ENCODE data around the gene TMEM204. TPM values are rescaled to one million over a fixed set of nuclear protein-coding genes. Genes with fewer than 3 reads are reported as not detected.

The TMEM204 gene
- 0.15 TPM for polyA plus RNA-seq (2012; ENCODE audit: missing spikeins)

DNA sequence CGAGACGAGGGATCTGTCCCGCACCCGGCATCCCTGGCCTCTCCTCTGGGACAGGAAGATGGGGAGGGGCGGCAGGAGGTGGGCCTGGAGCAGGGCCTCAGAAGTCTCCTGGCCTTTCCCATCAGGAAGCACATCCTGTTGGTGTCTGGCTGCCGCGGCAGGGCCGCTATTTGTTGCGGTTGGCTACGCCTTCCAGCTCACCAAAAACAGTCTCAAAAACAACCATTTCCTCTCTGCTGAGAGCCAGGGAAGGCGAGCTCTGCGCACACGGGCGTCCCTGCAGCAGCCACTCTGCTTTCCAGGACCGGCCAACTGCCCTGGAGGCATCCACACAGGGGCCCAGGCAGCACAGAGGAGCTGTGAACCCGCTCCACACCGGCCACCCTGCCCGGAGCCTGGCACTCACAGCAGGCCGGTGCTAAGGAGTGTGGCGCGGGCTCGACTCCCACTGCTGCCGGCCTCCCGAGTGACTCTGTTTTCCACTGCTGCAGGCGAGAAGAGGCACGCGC is at the start of gene TMEM204:
TSS of gene TMEM204 (plus strand) at position 224 of the 509 bp plus-strand sequence. CDS start 610 bp downstream, outside the sequence.
- DNase-seq (ENCODE audit: insufficient read length) (no peak), FAIRE-seq (no peak)
- TF ChIP-seq TAF1 (IDR thresholded peaks at IDR 0.05; ENCODE audit: borderline replicate concordance, low read depth, low read length) (no peak), POLR2AphosphoS5 (IDR thresholded peaks at IDR 0.05; ENCODE audit: low read depth, low read length) (no peak), POLR2A (IDR thresholded peaks at IDR 0.05; ENCODE audit: low read depth, low read length) (no peak)

- FAIRE-seq (no peak), DNase-seq (ENCODE audit: insufficient read length) (no peak)
- TF ChIP-seq TAF1 (IDR thresholded peaks at IDR 0.05; ENCODE audit: borderline replicate concordance, low read depth, low read length) = no peak
These were observed 47.5 kb upstream of the TMEM204 start for GRCh38 chr16:1485847-1486496.

DNA sequence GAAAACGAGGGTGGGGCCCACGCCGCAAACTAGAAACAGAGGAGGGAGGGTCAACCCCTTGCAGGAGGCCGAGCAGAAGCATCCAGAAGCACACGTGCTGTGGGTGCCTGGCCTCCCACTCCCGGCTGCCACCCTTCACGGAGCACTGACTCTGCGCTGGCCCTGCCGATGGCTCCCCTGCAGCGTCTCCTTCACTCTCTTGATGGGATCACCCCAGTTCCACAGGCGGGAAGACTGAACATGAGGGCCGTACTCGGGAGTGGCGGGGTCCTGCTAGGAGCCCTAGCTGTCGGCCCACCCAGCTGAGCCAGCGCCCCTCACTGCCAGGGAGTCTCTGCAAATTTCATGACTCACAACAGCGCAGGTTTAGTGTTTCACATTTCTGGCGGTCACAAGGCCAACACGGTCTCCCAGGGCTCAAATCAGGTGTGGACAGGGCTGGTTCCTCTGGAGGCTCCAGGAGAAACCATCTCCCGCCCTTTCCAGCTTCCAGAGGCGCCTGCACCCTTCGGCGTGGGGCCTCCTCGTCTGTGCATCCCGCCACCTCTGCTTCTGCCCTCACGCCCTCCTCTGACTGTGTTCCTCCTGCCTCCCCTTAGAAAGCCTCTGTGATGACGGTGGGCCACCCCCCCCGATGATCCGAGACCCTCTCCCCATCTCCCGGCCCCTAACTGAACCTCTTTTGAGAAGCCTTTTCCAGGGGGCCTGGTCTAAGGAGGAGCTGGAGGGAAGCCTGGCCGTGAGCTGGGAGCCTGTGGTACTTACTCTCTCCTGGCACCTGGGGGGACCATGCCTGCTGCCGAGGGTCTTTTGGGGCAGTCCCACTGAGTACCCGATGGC is 46.7 kb upstream of the TMEM204 start:
- no peak for TF ChIP-seq POLR2A (IDR thresholded peaks at IDR 0.05; ENCODE audit: low read depth, low read length)
- no peak for TF ChIP-seq TAF1 (IDR thresholded peaks at IDR 0.05; ENCODE audit: borderline replicate concordance, low read depth, low read length)
- TF ChIP-seq POLR2AphosphoS5 (IDR thresholded peaks at IDR 0.05; ENCODE audit: low read depth, low read length) = no peak
- FAIRE-seq (no peak), DNase-seq (ENCODE audit: insufficient read length) (no peak)

DNA sequence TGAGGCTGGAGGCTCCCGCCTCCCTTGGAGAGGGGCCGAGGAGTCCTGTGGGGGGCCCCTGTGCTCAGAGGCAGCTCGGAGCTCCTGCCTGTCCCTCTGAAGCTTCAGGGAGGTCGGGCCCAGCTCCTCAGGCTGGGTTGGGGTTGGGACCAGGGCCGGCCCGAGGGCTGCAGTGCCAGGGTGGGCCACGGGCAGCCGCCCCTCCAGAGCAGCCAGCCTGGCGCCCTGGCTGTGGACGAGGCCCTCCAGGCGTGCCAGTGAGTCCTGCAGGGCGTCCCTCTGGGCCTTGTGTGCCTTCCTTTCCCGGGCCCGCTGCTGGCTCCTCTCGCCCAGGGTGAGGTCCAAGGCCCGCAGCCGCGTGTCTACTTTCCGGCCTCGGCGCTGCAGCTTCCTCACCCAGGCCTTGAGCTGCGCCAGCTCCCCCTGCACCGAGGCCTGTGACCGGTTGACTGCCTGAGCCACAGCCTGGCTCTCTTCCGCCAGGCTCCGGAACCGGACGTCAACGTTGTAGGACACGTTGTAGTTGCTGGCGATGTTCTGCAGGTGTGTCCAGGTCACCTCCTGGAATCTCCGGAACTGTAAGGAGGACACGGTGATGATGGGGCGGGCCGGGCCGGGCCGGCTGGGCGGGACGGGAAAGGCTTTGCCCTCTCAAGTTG is 45.9 kb upstream of the TMEM204 start:
- DNase-seq (ENCODE audit: insufficient read length) (no peak), FAIRE-seq (no peak)
- TF ChIP-seq TAF1 (IDR thresholded peaks at IDR 0.05; ENCODE audit: borderline replicate concordance, low read depth, low read length) (no peak), POLR2AphosphoS5 (IDR thresholded peaks at IDR 0.05; ENCODE audit: low read depth, low read length) (no peak), POLR2A (IDR thresholded peaks at IDR 0.05; ENCODE audit: low read depth, low read length) (no peak)

- FAIRE-seq = no peak
- no peak for TF ChIP-seq TAF1 (IDR thresholded peaks at IDR 0.05; ENCODE audit: borderline replicate concordance, low read depth, low read length)
- TF ChIP-seq POLR2A (IDR thresholded peaks at IDR 0.05; ENCODE audit: low read depth, low read length) = no peak
- no peak for TF ChIP-seq POLR2AphosphoS5 (IDR thresholded peaks at IDR 0.05; ENCODE audit: low read depth, low read length)
These were observed 45.3 kb upstream of the TMEM204 start for GRCh38 chr16:1488054-1488601.

DNA sequence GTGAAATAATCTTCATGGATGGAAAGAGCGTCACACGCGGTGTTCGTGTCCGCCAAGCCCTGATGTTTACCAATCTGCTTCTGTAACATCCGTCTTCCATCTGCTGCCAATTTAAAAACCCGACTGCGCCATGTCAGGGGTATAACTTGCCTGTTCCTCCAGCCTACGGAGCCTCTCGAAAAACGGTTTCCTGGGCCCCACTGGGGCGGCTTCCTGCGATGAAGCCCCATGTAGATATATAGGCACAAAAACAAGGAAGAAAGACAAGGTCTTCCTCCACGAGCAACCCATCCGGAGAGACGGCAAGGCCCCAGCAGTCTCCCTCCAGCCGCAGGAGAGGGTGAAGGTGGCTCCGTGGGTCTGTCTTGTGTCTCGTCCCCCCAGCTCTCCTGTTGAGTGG is 44.8 kb upstream of the TMEM204 start, which contains the start of gene PTX4:
TSS of gene PTX4 (minus strand) at position 326 of the 400 bp plus-strand sequence. CDS start at position 291, 35 bp downstream.
- no peak for FAIRE-seq
- TF ChIP-seq POLR2AphosphoS5 (IDR thresholded peaks at IDR 0.05; ENCODE audit: low read depth, low read length) (no peak), POLR2A (IDR thresholded peaks at IDR 0.05; ENCODE audit: low read depth, low read length) (no peak), TAF1 (IDR thresholded peaks at IDR 0.05; ENCODE audit: borderline replicate concordance, low read depth, low read length) (no peak)
- DNase-seq (ENCODE audit: insufficient read length) = no peak

More at GRCh38 chr16:1488054-1488601, 45.3 kb upstream of the TMEM204 start:
- DNase-seq (ENCODE audit: insufficient read length) = no peak

DNA sequence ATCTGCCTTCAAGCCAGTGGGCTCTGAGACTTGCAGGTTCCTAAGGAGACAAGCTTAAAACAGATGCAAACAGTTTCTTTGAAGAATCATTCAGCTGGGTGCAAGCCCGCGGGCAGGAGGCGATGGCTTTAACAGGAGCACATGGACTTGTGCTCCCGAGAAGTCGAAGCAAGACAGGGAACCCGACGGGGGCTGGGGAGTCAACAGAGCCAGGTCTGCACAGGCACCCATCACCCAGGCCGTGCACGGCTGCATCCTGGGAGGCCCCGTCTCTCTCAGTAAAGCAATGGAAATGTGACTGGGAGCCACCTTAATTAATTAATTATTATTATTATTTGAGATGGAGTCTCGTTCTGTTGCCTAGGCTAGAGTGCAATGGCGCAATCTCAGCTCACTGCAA is 44.4 kb upstream of the TMEM204 start:
- no peak for TF ChIP-seq TAF1 (IDR thresholded peaks at IDR 0.05; ENCODE audit: borderline replicate concordance, low read depth, low read length)
- TF ChIP-seq POLR2AphosphoS5 (IDR thresholded peaks at IDR 0.05; ENCODE audit: low read depth, low read length) = no peak
- TF ChIP-seq POLR2A (IDR thresholded peaks at IDR 0.05; ENCODE audit: low read depth, low read length) = no peak
- DNase-seq (ENCODE audit: insufficient read length) (no peak), FAIRE-seq (no peak)

- DNase-seq (ENCODE audit: insufficient read length) (no peak), FAIRE-seq (no peak)
- TF ChIP-seq POLR2AphosphoS5 (IDR thresholded peaks at IDR 0.05; ENCODE audit: low read depth, low read length) (no peak), POLR2A (IDR thresholded peaks at IDR 0.05; ENCODE audit: low read depth, low read length) (no peak), TAF1 (IDR thresholded peaks at IDR 0.05; ENCODE audit: borderline replicate concordance, low read depth, low read length) (no peak)
These were observed 42.1 kb upstream of the TMEM204 start for GRCh38 chr16:1491327-1491726.

DNA sequence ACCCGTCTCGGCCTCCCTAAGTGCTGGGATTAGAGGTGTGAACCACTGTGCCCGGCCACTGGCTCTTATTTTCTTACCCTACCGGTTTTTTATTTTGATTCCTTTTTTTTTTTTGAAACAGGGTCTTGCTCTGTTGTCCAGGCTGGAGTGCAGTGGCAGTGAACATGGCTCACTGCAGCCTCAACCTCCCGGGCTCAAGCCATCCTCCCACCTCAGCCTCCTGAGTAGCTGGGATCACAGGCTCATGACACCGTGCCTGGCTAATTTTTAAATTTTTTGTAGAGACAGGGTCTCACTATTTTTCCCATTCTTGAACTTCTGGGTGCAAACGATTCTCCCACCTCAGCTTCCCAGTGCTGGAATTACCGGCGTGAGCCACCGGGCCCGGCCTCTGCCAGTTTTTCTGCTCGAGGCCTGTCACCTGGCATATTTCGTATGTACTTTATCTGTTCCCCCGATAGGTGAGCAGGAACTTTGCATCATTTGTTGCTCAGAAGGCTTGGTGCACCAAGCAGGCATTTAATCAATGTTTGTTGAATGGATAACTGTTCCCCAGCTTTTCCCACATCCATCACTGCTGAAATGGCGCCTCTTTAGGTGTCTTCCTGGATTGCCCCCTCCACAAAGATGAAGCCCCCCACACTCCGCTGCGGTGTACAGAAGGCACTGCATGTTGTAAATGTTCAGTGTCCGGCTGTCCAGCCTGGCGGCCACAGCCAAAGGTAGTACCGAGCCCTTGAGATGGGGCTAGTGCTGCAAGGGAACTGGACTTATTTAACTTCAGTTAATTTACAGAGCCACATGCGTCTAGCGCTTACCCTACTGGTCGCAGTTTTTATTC is 41.2 kb upstream of the TMEM204 start:
- TF ChIP-seq POLR2A (IDR thresholded peaks at IDR 0.05; ENCODE audit: low read depth, low read length) (no peak), TAF1 (IDR thresholded peaks at IDR 0.05; ENCODE audit: borderline replicate concordance, low read depth, low read length) (no peak), POLR2AphosphoS5 (IDR thresholded peaks at IDR 0.05; ENCODE audit: low read depth, low read length) (no peak)
- FAIRE-seq = no peak
- DNase-seq (ENCODE audit: insufficient read length) = no peak
